Stimulated activated CD4-positive, alpha-beta T cell treated with anti-CD3 and anti-CD28 coated beads, TNF-alpha, amount 100 ng/mL, for 24 hours (primary cell): ENCODE measurements around the gene NFE2.

ENCODE experiments used
- DNase-seq, 3 experiments: peaks; one replicate each; pipeline ENCODE4 v3.0.0-alpha.2; 2020; ENCODE audit warnings: low read depth in 3 of 3

NFE2 gene

GRCh38 chr12:54251667-54252284 lies 49.0 kb downstream of the NFE2 start:
- DNase-seq: peak in 1 of 3 experiments; percentile 11

- DNase-seq: no peak
Measured at GRCh38 chr12:54249489-54249888, 51.3 kb downstream of the NFE2 start.

- no peak for DNase-seq
Measured at GRCh38 chr12:54246011-54246641, 54.7 kb downstream of the NFE2 start.
